ENCODE measurements around the gene RXRA.

RXRA gene

GRCh38 chr9:134313470-134313869 lies 12.8 kb upstream of the RXRA start:
- no peak for DNase-seq

- DNase-seq = no peak
These were observed 12.0 kb upstream of the RXRA start for GRCh38 chr9:134314039-134314949.

GRCh38 chr9:134314950-134315715 lies 11.1 kb upstream of the RXRA start:
- DNase-seq = no peak

GRCh38 chr9:134315716-134316448 lies 10.4 kb upstream of the RXRA start:
- no peak for DNase-seq

GRCh38 chr9:134316449-134317160 lies 9.7 kb upstream of the RXRA start:
- peak; percentile 39 for DNase-seq

GRCh38 chr9:134317400-134317789 lies 8.9 kb upstream of the RXRA start:
- no peak for DNase-seq

- DNase-seq = no peak
These were observed 8.4 kb upstream of the RXRA start for GRCh38 chr9:134317790-134318414.

GRCh38 chr9:134318481-134318891 lies 7.8 kb upstream of the RXRA start:
- DNase-seq = no peak

GRCh38 chr9:134318941-134319305 lies 7.3 kb upstream of the RXRA start:
- no peak for DNase-seq

GRCh38 chr9:134319306-134320125 lies 6.7 kb upstream of the RXRA start:
- DNase-seq = no peak

- DNase-seq = no peak
These were observed 6.0 kb upstream of the RXRA start for GRCh38 chr9:134320126-134320867.

GRCh38 chr9:134320868-134321471 lies 5.3 kb upstream of the RXRA start:
- no peak for DNase-seq

- no peak for DNase-seq
These were observed 4.7 kb upstream of the RXRA start for GRCh38 chr9:134321531-134321930.

- DNase-seq = no peak
These were observed 4.1 kb upstream of the RXRA start for GRCh38 chr9:134321946-134322741.

GRCh38 chr9:134322781-134323241 lies 3.4 kb upstream of the RXRA start:
- no peak for DNase-seq

- DNase-seq = no peak
These were observed 2.4 kb upstream of the RXRA start for GRCh38 chr9:134323741-134324358.

GRCh38 chr9:134324359-134325095 lies 1.7 kb upstream of the RXRA start:
- DNase-seq = no peak
